IPS-NIHi11 (cell line): ENCODE data around the gene SMAD9.

ENCODE experiments used
- DNase-seq: peaks from one replicate; pipeline ENCODE4 v3.0.0; 2012; ENCODE audit warnings: mixed read lengths, low spot score

Gene SMAD9

DNA sequence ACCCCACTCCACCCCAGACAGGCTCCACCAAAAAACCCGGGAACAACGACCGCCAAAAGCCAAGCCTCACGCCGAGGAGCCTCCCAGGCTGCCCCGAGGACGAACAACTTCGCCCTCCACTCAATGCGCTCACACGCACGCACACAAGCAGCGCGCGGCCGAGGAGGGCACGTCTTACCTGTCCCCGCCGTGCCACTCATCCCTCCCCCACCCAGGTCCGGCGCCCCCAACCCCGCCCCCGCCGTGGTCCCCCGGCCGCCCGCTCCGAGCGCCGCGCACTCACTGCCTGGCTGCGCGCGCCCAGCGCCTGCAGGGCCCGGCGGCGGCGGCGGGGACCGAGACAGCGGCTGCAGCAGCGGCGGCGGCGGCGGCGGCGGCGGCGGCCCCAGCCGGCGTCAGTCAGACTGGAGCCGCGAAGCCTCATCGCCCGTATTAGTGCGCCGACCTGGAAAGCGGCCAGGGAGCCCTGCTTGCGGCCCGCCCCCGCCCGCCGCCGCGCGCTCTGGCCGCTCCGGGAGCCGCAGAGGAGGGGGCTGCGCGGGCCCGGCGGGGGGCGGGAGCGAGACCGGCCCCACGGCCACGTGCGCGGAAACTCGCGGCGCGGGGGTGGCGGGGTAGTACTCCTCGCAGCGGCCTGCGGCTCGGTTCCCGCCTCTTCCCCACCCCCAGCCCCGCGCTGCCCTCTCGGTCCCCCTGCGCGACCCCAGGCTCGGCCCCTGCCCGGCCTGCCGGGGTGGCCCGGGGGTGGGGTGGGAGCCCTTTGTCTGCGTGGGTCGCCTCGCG, at the start of gene SMAD9:
Gene SMAD9, minus strand, starts transcription at position 406 of the 783 bp plus-strand sequence. CDS start 40,549 bp downstream, outside the sequence.
- peak; percentile 78 for DNase-seq

DNA sequence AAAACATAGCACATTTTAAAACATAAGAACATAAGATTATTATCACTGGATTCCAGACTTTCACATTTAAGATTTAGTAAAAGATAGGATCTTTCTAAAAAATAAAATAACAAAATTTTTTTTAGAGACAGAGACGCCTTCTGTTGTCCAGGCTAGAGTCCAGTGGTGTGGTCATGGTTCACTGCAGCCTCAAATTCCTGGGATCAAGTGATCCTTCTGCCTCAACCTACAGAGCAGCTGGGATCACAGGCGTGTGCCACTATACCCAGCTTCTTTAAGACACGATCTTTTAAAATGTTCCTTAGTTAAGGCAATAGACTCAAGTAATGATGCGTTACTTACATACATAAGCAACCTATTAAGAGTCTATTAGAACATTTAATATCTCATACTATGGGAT, 46.4 kb upstream of the SMAD9 start:
- DNase-seq, result no peak

DNA sequence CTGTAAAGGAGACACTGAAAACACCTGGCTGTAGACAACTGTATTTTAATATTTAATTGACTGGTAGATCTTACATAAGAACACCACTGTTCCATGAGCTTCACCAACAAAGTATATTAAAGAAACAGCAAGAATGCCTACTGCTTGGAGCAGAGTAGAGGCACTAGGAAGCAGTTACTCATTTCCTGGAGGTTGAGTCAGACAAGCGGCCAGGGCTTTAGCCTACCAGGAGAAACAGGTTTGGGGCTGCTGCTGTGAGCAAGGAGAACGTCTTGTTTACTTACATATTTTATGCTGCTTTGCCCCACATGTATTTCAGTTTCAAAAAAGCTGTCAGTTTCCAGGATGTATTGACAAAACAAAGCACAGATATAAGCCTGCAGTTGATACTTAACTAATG, 45.7 kb upstream of the SMAD9 start:
- DNase-seq, result peak; percentile 7

DNA sequence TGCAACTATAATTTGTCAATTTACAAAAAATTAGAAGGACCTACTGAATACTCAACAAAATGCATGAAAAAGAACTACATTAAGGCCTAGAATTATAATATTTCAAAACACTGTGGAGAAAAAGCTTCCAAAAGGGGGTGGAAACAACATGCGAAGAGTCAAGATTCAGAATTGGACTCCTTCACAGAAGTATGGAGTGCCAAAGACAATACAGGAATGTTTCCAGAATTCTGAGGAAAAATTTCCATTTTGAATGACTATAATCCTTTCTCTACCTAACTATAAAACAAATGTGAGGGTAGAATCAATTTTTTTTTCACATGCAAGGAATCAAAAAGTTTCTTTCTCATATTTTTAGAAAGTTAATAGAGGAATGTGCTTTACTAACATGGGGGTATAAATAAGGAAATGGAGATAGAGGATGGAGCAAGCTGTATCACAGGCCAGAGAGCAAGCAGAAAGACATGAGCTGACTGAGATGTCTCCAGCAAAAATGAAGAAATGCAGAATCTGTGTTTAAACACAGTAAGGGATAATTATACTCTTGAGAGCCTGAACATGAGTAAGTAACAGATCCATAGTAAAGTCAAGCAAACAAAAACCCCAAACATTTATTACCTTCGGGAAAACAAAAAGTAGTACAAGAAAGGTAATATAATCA, 39.5 kb upstream of the SMAD9 start:
- DNase-seq, result no peak

DNA sequence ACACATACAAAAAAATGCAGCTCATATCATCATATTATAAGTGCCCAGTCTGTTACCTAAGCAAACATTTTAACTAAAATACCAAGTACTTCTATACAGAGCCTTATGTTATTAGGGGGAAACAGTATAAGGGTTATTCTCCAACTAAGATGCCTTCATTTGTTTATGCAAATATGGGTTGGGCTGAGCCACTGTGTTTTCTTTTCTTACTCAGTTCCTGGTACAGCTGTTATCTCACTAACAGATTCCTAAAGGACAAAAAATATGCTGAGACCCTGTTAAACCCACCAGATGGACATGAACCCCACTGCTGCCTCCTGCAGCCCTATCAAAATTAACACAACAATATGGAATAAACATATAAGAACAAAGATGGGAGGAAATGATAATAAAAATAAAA, 34.5 kb upstream of the SMAD9 start:
- no peak for DNase-seq

DNA sequence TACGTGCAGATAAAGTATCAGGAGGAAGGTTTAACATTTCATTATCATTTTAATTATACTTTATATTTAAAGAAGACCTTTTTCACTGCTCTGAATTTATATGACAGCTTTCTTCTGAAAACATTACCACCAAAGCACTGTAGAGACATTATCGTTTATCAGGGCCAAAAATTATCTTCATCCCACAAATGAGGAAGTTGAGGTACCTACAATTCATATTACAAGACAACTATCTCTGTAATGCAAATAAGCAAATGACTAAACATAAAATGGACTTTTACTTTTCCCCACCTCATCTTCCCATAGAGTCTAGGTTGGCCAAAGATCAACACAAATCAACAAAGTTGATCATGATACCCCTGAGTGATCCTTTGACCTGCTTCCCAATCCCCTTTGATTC, 30.9 kb upstream of the SMAD9 start:
- no peak for DNase-seq

DNA sequence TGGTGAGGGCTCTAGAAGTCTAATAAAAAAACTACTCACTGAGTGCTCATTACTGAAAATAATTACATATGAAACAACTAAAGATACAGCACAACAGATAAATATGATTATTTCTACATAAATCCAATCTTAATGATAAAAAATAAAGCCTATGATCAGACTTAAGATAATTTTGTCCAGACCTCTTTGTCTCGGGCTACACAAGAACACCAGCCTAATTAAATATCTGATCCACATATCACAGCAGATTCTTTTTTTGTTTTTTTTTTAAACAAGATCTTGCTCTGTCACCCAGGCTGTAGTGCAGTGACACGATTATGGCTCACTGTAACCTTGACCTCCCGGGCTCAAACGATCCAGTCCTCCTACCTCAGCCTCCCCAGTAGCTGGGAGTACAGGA, 30.3 kb upstream of the SMAD9 start:
- DNase-seq, result no peak

DNA sequence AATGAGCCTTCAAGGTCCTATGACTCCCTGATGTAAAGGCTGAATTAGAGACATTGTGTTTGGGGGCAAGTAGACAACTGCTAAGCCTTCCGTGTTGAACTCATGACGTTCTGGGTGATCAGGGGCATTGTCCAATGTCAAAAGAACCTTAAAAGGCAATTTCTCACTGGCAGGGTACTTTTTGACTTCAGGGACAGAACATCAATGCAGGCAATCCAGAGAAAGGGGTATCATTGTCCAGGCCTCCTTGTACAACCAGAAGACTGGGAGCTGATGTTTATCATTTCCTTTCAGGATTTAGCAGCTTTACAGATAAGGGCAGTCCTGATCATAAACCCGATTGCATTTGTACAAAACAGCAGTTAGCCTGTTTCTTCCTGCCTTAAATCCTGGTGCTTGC, 25.0 kb upstream of the SMAD9 start:
- DNase-seq, result no peak

DNA sequence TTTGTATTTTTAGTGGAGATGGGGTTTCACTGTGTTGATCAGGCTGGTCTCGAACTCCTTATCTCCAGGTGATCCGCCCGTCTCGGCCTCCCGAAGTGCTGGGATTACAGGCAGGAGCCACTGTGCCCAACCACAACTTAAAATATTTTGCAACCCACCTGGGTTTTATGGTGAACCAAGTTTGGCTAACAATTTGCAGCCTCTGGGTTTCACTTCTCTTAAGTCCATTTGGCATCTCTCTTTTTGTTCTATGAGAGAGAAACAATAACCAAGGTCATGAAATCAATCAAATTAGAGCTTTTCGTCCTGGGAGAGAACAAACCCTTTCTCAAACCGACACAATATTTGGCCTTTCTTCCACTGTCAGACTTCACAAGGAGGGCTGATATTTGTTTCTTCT, 5.6 kb upstream of the SMAD9 start:
- DNase-seq, result no peak

DNA sequence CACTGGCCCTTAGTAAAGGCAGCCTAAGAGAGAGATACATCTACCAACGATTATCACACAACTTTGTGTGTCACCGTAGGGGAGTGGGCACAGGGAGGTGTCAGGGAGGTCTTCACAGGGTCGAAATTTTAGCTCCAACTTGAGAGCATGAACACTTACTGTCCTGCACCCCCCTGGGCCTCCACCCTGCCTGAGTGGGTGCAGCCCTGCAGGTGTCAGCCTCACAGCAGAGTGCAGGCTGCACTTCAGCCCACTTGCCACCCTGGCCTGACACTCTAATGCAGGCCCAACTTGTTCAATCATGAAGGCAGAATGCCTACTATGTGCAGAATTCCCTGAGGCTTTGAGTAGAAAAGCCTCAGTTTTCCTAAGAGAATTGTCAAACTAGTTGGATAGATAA, 4.0 kb upstream of the SMAD9 start:
- DNase-seq, result no peak

DNA sequence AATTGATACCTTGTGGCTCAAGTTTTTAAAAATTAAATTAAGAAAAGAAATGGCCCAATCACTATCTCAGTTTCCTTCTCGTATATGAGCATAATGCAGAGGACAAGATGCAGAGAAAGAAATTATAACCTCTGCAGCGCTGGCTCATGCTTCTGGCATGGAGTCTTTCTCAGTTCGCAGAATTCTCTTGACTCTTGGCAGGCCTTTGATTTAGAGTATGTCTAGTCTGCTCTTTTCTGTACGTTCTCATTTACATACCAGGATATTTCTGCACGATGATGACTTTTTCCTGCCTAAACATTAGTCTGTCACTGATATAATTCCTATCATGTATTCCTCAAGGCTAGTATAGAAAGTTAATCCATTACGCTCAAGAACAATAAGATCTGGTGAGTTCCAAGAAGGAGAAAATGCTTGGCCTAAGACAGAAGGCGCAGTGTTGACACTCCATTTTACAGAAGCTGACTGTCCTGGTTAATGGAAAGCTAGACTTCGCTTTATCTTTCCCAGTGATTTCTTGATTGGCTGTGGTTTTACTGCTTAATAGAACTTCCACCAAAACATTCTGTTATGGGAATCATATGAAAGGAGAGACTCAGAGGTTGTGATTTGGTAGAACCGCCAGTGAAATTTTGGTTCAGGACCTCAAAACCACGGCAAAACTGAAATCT, 1.7 kb upstream of the SMAD9 start:
- no peak for DNase-seq

DNA sequence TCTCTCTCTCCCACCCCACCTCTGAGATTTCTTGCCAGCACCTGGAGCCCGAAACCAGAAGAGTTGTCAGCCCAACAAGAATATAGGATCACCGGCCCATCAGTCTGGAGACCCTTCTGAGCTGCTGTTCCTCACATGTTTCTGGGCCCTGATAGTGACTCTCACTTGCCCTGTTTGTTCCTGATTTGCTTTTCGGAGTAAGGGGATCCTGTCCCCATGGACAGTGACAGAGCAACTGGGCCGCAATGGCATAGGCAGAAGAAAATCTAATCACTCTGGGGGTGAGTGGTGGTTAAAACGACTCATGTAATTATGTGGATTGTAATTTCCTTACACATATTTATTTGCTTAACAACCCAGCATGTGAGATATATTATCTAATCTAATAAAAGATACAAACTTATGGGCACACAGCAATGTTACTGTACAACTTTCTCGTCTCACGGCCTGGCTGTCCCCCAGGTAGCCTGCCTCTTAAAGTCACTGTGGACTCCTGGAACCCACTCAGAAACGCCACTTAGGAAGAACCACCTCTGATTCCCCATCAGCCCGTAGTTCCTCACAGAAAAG, 663 bp upstream of the SMAD9 start:
- DNase-seq, result no peak

DNA sequence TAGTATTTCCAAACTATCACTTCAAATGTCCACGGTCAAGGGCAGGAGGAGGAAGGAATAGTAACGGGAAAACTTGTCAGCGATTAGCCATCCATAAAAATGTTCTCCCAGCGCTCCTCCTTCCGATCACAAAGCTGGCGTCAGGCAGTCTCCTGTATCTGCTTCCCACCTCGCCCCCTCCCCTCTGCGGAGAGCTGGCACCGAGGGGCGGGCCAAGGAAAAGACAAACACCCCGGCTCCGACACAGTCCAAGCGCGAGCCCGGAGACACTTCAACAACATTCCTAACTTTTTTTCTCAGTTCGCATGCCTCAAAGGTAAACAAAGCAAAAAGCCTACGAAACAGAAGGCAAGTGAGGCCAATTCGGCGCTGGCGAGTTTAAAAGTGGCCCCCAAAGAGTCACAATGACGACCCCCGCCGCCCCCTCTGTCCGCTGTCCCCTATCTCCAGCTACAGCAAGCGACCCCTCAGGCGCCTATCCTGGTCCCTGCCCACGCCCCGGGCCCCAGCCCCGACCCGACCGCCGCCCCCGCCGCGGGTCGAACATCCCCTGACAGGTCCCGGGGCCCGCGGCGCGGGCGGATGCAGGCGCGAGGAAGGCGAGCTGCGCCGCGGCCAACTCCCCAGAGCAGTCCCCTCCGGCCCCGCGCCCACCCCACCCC, 736 bp downstream of the SMAD9 start:
- DNase-seq, result peak; percentile 54

DNA sequence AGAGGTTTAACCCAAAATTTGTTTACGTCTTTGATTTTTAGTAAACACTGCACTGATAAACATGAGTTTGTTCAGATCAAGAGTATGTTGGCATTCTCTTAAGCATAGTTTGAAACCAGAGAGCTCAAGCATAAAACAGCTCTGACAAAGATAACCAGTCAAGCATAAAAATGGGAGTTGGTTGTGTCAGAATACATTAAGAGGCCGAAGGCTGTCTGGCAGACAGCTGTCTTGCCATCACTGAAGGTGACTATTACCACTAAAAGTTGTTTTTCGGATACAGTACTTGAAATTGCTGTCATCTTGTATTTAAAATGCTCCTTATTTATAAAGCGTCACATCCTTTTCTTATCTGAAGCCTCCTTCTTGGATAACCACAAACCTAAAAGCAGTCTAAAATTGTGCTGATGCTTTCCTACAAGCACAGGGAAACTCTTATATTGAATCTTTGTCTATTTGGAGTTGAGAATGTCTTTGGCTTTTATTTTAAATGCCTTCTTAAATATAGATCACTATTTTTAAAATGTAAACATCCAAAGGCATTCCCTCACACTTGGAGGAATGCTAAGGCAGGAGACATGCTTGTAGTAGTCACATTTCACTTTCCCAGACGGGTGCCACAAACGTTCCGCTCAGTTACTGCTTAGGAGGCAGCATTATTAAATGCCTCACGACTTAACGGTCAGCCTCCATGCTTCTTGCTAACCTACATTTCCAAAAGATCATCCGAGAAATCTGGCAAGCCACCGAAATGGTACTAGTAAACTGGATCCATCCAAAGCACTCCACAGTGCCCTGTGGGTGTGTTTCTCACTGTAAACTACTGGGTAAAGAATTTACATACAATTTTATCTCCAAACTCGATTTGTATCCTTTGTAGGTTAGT, 1.5 kb downstream of the SMAD9 start:
- DNase-seq, result no peak

DNA sequence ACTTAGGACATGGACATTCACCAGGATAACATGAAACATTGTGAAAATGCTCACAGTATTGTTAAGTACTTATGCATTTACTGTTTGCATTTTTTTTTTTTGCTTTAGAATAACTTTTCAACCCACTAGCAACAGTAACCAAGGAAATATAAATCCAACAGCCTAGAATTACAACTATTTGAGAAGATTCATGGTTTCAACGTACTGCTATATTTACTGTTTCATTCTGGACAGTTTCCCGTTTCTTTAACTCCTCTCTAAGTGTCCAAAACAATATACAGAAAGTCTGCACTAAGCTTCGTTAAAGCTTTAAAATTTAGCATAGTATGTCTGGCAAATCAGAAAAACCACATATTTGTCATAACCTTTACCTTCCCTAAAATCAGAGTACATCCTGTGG, 2.7 kb downstream of the SMAD9 start:
- no peak for DNase-seq

DNA sequence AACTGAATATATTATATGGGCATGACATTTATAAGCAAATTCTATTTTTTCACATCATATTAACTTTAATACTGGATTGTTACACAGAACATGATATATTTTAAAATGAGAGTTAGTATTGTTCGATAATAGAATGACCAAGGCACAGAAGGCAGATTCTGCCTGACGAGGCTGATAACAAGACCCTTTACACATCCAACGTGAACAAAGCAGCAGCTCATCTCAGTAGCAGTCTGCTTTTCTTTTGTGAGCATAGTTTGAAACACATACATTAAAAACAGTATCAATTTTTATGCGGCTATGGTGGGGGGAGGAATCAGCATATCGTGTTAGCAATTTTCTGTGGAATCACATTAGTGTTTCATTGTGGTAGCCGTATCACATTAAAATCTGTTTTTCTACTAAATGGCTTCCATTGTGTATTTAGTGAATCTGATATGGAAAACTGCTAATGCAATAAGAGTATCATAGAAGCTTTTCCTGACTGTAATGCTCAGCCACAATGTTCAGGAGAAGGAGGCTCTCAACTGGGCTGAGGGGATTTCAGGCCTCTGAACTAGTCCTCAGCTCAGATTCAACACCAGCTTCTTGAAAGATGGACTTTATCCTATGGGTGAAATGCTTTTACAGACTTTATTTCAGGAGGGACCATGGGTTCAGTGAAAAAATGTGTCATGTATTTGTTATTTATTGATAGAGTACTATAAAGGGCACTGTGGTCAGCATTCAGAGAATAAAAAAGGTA, 4.0 kb downstream of the SMAD9 start:
- no peak for DNase-seq

DNA sequence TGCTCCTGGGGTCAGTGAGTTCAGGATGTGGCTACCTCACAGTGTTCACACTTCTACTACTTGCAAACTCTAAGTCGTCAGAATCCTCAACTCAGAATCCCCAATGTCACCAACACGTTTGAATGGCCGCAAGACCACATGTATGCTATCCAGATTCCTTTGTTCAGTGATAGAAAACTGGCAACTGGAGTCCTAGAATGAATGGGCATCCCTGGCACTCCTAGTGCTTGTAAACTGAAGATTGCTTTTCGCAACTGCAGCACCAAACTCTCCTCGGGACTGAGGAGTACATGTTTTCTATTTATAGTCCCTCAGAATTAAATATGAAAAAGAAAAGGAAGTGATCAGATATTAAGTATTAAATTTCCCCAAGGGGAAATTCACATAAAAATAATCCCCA, 4.9 kb downstream of the SMAD9 start:
- no peak for DNase-seq

DNA sequence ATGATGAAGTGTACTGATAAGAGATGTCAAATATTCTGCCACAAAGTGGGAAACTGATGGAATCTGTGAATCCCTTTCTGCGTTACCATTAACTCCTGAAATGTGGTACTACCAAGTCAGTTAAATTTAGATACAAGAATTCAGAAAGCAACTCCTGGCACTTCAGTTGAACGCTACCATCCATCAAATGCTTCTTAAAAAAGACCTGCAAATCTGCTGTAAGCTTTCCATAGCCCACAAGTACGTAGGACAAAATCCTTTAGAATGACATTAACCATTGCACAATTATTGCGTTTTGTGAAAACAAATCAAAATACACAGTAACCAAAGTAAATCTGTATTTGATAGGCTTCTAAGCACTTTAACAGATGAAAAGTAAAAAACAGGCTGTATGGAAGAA, 5.4 kb downstream of the SMAD9 start:
- DNase-seq, result no peak

DNA sequence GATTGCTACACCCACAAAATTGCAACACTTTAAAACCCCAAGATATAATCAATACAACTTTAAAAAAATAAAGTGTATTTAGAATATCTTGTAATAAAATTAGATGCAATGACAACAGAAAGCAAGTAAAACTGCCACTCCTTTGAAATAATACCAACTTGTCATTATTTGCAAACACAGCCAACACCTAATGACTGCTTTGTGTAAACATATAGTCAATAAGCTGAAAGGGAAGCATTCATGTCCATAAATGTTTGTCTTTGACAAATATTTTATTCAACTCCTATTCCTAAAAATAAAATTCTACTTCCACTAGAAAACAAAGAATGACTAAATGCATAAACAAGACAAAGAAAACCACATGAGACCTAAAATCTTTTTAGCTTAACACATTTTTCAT, 6.6 kb downstream of the SMAD9 start:
- no peak for DNase-seq

DNA sequence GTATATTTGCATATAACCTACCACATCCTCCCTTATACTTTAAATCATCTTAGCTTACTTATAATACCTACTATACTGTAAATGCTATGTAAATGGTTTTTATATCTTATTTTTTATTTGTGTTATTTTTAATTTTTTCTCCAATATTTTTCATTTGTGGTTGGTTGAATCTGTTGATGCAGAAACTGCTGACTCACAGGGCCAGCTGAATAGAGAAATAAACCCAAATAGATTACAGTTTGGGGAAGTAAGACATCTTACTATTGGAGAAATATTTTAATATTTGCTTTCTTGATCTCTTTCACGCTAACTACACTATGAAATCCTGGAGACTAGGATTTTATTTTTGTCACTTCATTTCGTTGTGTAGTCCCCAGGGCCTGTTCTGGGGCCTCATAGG, 7.1 kb downstream of the SMAD9 start:
- DNase-seq, result no peak

DNA sequence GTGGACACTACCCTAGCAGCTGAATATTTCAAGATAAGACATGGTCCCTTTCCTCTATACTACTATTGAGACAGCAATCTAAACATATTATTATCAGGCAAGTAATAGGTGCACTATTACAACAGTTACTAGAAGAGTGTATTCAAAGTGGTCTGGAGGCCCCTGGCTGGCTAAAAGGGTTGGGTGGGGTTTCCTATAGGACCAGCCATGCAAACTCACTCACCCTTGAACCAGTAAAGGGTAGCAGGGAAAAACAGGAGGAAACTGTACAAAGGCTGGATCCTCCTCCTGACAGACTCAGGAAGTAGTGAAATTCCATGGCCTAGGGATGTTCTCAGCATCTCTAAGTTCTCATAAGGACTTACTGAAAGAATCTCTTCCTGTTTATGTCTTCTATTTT, 7.7 kb downstream of the SMAD9 start:
- no peak for DNase-seq
